Left kidney (tissue), 2 donors: ENCODE measurements around the gene COL4A1. TPM values are rescaled to one million over a fixed set of nuclear protein-coding genes. Genes with fewer than 3 reads are reported as not detected.
"Not testable (repeated sequence)": the region's sequence is repeated elsewhere in the genome, so short reads cannot be mapped to it uniquely, and the experiment has no call there.

Source experiments
- DNase-seq: peaks from one replicate; pipeline ENCODE4 v3.0.0-alpha.2; 2013
- polyA plus RNA-seq: library from polyadenylated mRNA; unstranded; fragments of 120-200 nt; gene quantifications from one replicate; pipeline ENCODE4 v1.2.1, GENCODE V29; 2013; ENCODE audit not compliant: insufficient read length

Gene COL4A1
- polyA plus RNA-seq, 1 donor = 531 TPM

DNA sequence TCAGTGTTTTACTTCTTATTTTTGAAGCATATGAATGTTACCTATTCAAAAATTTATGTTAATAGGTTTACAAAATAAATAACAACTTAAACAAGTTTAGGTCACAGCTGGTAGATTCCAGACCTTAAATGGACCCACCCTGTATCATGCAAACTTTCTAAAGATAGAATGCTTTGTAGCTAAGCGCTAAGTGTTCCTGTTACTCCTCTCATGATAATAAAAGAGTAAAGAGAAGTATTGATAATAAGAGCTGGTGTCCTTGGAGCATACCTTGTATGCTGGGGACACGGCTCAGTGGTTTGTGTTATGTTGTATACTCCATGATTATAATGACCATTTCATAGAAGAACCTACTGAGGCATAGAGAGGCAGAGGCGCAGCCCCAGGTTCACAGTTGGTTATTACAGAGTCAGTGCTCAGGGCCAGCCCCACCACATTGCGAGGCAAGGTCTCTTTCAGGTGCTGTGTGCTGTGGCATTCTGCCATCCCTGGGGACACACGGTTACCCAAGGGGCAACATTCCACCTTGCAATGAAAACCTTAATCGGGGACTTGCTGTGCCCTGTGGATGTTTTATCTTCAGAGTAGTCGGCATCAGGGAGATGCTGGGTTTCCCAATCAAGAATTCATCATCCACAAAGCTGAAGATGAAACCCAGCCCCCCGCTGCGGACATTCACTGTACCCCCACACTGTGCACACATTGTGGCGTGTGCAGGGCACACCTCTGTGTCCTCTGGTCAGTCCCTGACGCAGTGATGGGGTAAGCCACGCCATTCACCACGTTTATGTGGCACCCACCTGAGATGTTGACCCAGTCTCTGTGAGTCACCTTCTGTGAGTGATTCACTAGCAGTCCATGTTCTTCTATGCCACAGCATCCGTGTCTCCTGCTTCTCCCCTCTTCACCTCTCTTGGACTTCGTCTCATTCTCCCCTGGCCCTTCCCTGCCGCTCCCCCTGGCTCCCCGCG lies 186.7 kb downstream of the COL4A1 start:
- no peak for DNase-seq

DNA sequence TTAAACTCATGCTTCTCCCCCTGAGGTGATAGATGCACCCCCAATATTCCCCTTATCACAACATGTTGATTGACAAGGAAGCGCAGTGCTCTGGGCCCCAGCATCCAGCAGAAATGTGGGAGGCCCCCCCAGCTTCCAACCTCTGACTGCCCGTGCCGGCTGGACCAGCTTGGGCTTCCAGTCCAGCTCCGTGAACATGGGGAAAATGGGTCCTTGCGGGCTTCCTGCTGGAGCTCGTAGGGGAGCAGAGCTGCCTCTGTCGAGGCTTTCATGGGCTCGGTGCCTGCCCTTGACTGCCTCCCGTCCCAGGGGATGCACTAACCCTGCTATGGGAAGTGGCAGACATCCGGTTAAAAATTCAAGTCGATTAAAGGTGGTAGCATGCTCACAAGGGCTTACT lies 188.9 kb downstream of the COL4A1 start:
- DNase-seq = no peak

DNA sequence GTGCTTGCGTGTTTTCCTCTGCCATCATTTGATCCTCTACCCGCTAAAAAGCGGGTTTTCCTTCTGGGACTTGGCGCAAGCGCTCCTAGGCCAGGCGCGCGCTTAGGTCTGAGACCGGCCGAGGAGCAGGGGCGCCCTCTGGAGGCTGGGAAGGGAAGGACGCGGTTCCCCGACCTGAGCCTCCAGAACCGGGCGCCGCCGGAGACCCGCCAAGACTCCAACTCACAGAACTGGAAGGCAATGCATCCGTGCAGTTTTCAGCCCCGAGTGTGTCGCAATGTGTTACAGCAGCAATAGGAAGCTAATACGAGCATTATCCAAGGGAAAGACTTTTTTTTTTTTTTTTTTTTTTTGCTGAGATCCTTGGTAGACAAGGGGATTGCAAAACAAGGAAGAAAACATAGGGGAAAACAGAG lies 190.9 kb downstream of the COL4A1 start:
- DNase-seq = peak; percentile 59

DNA sequence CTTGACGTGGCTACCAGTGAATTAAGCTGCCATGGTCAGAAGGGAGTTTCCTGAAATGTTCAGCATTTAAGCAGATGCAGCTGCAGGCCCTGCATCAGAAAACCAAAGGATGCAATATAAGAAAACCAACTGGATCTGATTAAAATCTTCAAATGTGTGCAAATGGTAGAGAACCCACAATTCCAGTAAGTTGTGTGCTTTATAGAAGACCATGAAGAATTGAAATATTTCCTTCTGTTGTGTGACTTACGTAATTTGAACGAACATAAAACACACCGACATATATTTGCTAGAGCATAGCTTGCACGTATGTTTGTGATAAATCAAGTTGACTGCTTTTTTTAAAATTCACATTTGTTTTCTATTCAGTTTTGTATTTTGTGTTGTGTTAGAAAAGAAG lies 191.4 kb downstream of the COL4A1 start:
- DNase-seq = no peak

DNA sequence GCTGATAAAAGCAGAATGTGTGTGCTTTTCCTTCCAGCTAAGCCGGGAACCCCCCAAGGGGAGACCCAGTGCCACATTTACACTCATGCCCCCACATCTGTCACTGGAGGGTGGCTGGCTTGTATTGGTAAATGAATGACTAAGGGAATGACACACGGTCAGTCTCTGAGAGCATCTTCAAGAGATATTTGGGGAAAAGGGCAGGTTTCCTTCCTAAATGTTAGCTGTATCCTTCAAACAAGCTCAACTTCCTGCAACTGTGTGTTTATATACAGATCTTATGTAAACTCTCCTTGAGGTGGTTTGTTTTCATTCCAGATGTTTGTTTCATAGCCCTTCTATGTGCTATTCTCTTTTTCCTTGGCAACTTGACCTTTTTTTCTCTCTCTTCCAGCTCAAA lies 192.6 kb downstream of the COL4A1 start:
- no peak for DNase-seq

DNA sequence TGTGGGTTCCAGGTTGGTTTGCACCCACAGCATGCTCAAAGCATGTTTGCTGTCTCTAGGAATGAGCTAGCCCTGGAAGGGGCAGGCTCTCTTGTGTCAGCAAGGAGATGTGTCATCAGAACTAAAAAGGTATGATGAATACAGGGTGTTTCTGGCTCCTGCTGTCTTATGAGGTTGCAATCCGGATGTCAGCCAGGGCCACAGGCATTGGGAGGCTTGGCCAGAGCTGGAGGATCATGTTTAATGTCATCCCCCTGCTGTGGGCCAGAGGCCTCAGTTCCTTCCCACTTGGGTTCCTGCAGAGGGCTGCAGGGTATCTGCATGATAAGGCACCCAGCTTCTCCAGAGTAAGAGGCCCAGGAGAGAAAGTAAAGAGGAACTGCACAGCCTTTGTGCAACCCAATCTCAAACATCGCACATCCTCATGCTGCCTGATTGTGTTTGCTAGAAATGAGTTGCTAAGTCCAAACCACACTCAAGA lies 193.6 kb downstream of the COL4A1 start:
- DNase-seq = no peak

DNA sequence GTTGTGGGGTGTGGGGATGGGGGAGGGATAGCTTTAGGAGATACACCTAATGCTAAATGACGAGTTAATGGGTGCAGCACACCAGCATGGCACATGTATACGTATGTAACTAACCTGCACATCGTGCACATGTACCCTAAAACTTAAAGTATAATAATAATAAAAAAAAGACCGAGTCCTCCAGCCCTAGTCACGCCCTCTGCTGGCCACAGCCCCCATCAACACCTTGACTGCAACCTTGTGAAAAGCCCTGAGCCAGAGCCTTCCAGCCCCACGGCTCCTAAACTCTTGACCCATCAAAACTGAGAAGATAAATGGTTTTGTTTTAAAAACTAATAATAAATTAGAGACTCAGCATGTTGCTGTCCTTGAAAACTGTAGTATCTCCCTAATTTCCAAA lies 194.6 kb downstream of the COL4A1 start:
- not testable (repeated sequence) for DNase-seq

DNA sequence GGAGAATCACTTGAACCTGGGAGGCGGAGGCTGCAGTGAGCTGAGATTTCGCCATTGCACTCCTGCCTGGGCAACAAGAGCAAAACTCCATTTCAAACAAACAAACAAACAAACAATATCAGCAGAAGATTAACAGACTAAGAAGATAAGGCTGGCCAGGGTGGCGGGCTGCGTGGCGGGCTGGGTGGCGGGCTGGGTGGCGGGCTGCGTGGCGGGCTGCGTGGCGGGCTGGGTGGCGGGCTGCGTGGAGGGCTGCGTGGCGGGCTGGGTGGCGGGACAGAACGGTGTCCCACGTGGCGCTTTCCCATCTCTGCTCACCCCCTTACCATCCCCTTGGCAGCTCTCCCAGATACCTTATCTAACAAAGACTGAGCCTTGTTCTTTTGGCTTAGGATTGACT lies 196.2 kb downstream of the COL4A1 start:
- no peak for DNase-seq

DNA sequence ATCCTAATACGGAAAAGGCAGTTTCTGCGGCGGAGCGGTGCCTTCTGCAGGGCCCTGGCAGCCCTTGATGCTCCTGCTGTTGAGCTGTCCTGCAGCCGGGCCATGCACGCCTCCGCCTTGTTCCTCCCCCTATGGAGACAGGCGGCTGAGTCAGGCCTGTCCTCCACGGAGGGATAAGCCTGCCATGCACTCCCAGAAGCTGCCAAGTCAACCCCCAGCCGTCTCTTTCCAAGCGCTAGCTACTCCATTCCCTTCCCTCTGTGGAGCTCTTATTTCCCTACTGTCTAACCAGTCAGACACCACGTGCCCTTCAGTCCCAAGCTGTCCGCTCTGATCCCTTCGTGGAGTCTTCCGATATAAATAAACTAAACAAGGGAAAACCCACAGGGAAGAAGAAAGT lies 197.0 kb downstream of the COL4A1 start:
- no peak for DNase-seq

DNA sequence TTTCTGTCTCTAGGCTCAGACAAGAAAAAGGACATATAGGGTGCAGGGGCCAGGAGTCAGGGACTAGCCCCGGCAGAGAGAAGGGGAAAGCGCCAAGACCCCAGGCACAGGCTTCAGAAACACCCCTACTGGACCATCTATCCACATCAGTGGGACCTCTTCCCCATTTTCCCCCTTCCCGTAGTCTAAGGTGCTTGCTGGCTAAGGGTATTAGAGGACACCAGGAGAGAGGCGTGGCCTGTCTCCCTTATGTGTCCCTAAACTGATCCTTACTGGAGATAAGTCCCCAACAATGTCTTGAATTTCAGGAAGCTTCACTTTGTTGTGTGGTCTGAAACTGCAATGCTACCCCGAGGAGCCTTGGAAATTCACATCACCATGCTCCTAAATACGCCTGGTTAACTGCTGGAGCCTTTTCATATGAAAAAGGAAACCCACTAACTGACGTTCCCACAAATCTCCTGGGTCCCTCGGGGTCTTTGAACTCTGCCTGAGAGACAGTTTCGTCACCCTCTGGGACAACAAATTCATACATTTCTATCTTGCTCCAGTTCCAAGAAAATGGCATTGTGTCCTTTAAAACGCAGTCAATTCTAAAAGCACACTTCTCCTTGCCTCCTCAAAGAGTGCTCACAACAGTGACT lies 197.7 kb downstream of the COL4A1 start:
- no peak for DNase-seq

DNA sequence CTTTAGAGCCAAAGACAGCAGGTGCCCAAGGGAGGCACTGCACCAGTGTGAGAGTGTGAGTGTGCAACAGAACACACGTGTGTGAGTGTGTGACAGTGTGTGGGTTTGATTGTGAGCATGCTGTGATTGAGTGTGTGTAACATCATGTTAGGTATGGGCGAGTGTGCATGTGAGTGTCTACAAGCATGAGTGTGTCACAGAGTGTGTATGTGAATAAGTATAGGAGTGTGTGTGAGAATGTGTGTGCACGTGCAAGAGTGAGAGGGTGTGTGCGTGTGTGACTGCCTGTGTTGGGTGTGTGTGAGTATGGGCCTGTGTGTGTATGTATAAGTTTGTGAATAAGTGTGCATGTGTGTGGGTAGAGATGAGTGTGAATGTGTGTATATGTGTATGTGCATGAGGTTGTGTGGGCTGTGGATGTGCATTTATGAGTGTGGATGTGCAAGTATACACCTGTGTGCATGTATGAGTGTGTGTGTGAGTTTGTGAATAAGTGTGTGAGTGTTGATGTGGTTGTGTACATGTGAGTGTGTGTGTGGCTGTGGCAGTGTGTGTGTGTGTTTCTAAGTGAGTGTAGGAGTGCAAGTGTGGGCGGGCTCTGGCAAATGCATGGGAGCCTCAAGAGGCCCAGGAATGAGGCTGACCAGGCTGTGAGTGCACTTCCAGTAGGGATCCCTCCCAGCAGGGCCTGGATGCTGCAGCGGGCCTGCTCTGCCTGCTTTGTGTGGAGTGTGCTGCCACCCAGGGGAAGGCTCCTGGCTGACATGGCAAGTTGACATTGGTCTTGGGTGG lies 198.4 kb downstream of the COL4A1 start:
- peak; percentile 59 for DNase-seq

DNA sequence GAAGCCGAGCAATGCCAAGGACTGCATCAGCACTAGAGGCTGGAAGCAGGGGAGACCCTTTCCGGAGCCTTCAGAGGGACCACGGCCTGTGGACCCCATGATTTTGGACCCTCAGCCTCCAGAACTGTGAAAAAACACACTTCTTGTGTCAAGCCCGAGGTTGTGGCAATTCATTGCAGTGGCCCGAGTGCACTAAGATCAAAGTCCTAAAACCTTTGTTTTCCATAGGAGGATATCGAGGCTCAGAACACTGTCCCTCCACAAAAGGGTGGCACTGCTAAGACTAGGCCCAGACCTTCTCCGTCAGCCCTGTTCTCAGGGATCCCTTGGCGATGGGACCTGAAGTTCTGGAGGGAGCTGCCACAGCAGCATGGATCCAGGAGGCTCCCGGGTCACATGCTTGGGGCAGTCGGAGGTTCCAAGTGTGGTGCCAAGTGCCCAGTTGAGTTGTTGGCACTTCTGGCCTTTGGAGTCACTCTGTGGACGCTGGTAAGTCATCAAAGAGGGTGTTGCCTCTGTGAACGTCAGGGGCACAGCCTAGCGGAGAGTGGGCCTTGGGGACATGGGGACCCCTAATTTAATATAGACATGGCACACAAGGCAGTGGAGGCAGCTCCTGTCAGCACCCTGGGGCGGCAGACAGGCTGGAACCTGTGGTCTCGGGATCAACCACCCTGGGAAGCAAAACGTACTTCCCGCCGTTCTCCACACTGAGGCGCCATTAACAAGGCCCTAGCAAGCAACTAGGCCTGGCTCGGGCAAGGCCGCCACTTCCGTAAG lies 199.2 kb downstream of the COL4A1 start:
- DNase-seq = no peak

DNA sequence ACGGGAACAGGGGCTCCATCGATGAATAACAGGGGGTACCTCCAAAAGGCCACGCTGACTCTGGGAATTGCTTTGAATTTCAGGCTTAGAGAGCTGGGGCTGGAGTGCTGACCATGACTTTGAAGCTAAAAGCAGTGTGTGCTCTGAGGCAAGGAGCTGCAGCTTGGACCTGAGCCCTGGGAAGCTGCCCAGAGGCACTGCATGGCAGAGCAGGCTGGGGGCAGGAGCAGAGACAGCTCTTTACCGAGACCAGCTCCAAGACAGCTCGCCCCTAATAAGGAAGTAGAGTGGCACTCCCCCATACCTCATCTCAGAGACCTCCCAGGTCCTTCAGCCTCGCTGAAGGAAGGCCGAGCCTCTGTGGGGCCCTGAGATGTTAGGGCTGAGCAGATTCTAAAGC lies 200.2 kb downstream of the COL4A1 start:
- no peak for DNase-seq

DNA sequence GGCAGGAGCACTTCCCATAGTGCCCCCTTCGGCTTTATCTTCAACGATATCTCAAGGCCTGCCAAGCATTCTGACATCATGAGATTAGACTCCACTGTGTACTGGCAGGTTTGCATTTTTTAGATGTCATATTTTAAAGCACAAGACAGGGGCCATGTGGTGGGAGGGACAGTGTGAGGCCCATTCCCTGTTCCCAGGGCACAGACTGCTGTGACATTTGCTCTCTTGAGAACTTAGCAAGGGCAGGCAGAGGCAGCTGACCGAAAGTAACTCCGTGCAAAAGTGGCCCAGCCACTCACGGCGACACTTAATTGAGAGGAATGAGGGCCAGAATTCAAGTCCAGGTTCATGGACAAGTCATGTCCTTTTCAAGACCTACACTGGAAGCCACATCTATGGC lies 201.8 kb downstream of the COL4A1 start:
- DNase-seq = no peak

DNA sequence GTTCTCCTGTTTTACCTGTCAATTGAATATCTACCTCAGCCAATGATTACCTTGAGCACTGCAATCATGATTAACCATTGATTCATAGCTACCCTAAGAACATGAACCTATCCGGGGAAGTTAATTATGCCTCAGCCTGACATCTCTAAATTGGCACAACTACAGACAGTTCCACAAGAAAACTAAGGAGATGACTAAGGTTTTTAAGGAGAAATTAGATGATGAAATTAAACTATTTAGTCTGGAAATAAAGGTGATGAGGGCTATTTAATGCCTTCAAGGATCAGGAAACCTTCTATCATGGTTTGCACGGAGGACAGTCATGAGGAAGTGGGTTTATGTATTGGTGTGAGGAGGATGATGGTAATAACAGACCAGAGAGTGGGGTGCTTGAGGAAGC lies 203.4 kb downstream of the COL4A1 start:
- DNase-seq = no peak

DNA sequence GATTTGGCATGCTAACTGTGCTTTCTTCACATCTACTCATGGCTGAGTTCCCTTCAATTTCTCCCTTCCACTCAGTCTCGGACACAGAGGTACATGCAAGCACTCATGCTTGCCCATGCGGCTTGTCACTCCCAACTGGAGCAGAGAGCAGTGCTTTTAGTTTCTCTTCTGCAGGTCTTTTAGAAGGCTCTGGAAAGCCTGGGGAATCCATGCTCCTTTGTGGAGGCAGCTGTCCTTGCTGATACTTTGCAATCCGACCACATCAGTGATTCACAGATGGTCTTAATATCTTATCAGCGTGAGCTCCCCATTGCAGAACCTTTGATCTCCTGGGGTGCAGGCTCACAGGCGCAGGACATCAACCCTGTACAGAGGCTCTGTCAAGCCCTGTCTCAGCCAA lies 203.9 kb downstream of the COL4A1 start:
- DNase-seq = no peak

DNA sequence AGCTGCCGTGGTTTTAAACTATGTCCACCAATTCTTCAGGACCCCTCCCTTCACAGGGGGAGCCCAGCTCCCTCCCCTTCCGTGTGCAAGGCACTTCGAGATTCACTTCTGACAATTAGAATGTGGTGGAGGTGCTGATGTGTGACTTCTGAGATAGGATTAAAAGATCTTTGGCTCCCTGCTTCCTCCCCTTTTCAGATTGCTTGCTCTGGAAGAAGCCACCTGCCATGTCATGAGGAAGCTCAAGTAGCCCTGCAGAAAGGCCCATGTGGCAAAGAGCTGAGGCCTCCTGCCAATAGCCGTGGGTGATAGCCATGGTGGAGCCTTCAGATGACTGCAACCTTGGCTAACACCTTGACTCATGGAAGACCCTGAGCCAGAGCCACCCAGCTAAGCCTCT lies 204.9 kb downstream of the COL4A1 start:
- DNase-seq = no peak

DNA sequence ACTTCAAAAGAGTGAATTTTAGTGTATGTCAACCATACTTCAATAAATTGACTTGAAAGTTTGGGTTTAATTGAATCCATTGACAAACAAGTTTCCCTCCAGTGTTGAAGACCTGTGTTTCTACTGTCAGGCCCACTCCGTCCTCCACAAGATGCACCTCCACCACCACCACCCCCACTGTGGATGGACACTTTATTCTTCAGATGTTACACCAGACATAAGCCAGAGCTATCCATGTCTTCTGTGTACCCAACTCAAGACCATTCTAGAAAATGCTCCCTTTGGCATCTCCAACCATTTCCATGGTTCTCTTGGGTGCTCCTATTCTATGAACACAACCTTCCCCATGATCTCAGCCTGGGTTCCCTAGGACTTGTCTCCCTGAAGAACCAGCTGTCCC lies 207.0 kb downstream of the COL4A1 start:
- no peak for DNase-seq
